SHP77 treated with DMSO at 0.1 percent for 48 hours (cell line): Measurements from ENCODE around the gene TEKT3.

Experiments used
- DNase-seq: peaks from one replicate; lab custom pipeline; 2025; lab: John Stamatoyannopoulos, UW

TEKT3 gene

DNA sequence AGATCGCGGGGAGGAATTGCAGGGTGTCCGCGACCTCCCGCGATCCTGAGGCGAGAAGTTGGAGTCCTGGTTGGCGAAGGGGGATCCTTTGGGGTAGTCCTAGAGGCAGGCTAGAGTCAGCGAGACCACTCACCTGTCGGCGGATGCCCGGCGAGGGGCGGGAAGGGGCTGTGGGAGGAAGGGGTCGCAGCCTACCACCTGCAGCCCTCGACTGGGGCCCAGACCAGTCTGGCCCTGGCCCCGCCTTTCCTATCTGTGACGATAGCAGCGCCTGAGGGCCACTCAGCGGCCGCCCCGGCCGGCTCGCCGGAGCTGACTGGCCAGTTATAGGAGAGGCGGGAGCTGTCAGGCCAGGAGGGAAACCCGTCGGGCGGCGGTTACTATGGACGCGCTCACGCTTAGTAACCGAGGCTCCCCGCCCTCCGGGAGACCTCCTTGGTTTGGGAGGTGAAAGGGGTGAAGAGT, at the start of gene TEKT3:
Gene TEKT3, minus strand, starts transcription at position 213 of the 465 bp plus-strand sequence. CDS start 10,012 bp downstream, outside the sequence.
- no peak for DNase-seq

DNA sequence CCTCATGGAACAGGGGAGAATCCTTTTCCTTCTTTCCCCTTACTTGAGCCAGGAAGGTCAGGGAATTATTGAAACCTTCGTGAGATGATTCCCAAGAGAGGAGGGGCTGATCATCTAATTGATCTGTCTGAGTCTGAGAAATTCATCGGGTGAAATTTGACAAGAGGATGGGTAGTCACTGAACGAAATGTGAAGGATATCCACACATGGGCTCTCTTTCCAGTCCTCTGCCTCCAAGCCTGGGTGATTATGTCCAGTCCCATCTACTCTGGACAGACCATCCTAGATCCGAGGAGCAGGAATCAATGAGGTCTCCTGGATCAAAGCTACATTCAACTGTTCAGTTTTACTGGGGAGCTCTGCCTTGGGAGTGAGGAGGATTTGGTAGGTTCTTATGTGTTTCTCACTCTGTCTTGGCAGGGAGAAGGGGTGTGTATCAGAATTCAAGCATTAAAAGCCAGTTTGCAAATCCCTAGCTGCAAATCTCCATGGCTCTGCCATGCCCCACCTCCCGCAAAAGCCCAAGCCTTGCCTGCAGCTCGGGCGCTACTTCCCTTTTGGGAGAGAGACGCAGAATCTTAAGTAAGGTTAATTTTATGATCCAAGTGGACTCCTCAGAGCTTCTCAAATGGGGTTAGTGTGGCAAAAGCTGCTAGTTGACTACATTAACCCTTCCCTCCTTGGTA, 47.1 kb upstream of the TEKT3 start:
- no peak for DNase-seq

DNA sequence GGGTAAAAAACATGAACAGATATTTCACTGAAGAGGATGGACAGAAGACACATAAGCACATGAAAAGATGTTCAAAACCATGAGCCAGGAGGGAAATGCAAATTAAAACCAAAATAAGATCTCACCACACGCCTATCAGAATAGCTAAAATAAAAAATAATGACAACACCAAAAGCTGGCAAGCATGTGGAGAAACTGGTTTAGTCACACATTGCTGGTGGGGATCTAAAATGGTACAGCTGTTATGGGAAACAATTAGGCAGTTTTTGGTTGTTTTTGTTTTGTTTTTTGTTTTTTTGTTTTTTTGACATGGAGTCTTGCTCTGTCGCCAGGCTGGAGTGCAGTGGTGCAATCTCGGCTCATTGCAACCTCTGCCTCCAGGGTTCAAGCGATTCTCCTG, 44.7 kb upstream of the TEKT3 start:
- DNase-seq: no peak

GRCh38 chr17:15385305-15385704, 43.9 kb upstream of the TEKT3 start:
- DNase-seq: no peak

GRCh38 chr17:15384142-15384787, 42.9 kb upstream of the TEKT3 start:
- peak; percentile 35 for DNase-seq

DNA sequence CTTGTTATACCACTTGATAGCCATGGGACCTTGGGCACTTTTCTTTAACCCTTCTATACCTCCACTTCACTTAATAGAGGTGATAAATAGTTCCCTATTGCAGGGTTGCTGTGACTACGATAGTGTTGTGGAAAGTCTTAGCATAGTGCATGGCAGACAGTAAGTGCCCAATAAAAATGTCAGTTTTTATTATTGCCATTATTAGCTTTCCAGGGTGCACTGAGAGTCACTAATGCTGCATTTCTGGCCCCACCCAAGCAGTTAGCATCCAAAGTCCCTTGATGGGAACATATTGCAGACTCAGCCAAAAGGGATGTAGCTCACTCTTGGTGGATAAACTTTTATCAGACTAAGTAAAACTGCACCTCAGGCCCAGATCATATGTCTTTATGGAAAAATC, 41.5 kb upstream of the TEKT3 start:
- no peak for DNase-seq

DNA sequence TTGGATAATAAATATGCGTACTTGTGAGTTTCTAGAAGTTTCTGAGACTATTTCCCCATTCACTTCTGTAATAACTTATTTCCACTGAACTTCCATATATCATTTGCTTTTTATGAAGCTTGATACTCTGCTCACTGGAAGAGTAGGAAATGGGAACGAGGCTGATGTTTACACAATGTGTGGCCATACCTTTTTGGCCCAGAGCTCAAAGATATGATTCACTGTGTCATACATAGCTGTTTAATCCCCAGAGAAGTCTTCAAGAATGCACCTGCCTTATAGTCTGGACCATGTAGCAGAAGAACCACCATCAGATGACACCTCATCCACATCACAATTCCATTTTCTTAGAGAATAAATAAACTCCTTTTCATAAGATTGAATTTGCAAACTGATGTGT, 40.3 kb upstream of the TEKT3 start:
- no peak for DNase-seq

- no peak for DNase-seq
Measured at GRCh38 chr17:15380446-15380845, 39.0 kb upstream of the TEKT3 start.

DNA sequence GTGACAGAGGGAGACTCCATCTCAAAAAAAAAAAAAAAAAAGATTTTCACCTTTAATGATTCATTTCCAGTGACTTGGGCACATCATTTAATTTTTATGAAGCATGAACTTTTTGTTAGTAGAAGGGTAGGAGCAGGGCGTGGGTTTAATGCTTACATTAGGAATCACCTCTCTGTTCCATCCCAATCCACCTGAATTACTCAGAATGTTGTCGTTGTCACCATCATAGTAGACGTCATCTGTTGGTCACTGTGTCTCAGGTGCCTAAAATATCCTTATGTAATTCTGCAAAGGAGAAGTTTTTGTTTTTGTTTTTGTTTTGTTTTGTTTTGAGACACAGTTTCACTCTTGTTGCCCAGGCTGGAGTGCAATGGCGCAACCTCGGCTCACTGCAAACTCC, 38.3 kb upstream of the TEKT3 start:
- DNase-seq: no peak

GRCh38 chr17:15378243-15378642, 36.8 kb upstream of the TEKT3 start:
- DNase-seq: no peak

DNA sequence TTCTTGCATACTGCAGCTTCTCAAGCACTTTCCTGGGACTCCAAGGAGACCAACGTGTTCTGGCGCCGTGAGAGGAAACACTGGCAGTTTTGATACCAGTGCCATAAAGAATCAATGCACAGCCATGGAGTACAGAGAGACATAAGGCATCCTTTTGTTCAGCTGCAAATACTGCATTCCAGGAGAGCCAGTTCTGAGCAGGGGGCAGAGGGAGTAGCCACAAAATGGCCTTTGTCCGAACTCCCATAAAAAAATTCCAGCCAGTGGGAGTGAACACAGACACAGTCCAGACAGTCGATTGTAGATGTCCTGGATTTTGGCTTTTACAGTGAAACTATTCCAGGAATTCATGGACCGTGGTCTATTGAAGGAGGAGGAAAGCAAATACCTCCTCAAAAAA, 36.2 kb upstream of the TEKT3 start:
- DNase-seq: no peak

GRCh38 chr17:15377200-15377599, 35.8 kb upstream of the TEKT3 start:
- no peak for DNase-seq

DNA sequence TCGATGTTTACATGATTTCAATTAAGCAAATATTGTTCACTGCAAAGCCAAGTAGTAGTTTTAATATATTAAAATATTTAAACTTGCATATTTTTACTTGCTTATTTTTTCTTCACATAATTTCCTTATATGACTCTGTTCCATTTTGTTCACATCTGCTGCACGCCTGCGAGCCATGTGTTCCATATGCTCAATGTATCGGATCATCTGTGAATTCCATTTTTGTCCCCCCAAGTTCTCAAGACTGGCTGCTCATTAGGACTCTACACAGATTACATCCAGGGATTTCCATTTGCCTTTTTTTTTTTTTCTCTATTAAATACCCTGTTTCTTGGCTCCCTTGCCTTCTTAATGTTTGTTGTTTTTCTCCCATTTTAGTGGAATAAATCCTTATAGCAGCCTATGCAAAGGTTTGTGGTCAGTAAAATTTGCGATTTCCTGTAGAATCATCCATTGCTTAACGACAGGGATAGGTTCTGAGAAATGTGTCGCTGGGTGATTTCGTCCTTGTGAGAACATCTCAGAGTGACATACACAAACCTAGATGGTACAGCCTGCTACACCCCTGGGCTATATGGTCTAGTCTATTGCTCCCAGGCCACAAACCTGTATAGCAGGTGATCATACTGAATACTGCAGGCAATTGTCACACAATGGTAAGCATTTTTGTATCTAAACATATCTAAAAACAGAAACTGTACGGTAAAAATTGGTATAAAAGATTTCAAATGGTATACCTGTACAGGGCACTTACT, 30.2 kb upstream of the TEKT3 start:
- DNase-seq: no peak

- no peak for DNase-seq
Measured at GRCh38 chr17:15368600-15368999, 27.2 kb upstream of the TEKT3 start.

GRCh38 chr17:15366026-15366425, 24.6 kb upstream of the TEKT3 start:
- no peak for DNase-seq

- no peak for DNase-seq
Measured at GRCh38 chr17:15364615-15365014, 23.2 kb upstream of the TEKT3 start.

GRCh38 chr17:15363702-15364101, 22.3 kb upstream of the TEKT3 start:
- no peak for DNase-seq

DNA sequence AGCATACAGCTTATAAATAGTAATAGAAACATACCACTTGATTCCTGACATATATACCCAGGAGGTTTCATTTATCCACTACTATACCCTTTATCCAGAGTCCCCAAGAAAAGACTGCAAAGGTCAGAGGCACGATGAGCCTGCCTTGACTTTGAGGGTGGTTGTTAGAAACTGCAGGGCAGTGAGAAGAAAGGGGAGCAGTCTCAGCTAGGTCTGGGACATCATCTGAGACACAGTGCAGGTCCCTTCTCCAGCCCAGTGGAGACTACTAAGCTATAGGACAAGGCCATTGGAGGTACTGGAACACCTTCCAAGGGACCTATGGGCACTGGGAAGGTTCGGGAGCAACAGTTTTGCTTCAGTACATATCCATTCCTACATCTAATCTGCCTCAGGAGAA, 20.2 kb upstream of the TEKT3 start:
- DNase-seq: no peak

DNA sequence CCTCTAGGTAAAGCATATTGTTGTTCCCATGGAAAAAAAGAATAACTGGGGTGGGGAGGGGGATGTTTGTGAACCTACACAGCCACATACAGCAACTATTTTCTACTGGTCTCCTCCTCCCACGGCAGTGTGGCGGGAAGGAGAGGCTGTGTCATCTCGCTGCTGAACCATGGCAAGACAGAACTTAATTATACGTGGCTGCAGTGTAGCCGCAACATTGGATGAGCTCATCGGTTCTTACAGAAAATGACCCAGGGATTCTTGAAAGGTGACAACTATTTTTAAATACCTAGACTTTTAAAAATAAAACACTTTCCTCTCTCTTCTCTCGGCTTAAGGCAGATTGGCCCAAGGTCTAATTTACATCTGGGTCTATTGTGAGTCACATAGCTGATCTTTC, 19.8 kb upstream of the TEKT3 start:
- no peak for DNase-seq

- DNase-seq: no peak
Measured at GRCh38 chr17:15354256-15354655, 12.9 kb upstream of the TEKT3 start.

DNA sequence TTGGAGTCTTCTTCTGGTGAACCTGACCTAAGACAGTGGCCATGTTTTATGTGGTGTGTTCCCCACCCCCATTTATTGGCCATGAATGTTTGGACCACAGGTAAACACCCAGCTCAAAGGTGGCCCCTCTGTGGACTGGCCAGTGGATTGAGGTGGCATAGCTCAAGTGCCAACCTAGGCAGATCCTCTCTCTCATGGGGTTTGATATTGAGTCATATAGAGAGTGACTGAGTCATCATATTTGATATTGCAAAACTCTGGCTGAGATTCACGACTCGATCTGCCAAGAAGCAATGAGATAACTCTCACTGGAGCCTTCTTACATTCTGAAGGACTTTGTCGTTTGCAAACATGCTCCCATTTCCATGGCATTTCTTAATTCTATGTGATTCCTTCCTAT, 10.5 kb upstream of the TEKT3 start:
- no peak for DNase-seq

- no peak for DNase-seq
Measured at GRCh38 chr17:15351478-15351840, 10.1 kb upstream of the TEKT3 start.

GRCh38 chr17:15350777-15351477, 9.5 kb upstream of the TEKT3 start:
- DNase-seq: no peak
